ENCODE data around the gene MPV17.
"Not testable (repeated sequence)": the region's sequence is repeated elsewhere in the genome, so short reads cannot be mapped to it uniquely, and the experiment has no call there.

DNA sequence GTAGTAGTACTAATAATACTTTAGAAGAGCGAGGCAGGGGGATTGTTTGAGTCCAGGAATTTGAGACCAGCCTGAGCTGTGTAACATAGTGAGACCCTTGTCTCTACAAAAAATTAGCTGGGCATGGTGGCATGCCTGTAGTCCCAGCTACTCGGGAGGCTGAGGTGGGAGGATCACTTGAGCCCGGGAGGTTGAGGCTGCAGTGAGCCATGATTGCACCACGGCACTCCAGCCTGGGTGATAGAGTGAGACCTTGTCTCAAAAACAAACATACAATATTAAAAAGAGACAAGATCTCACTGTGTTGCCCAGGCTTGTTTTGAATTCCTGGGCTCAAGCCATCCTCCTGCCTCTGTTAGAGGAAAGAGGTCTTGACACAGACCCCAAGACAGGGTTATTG, 22.3 kb downstream of the MPV17 start:
- TF ChIP-seq CTCF, EZH2 (IDR thresholded peaks at IDR 0.05): not testable (repeated sequence)
